HG03097 (cell line): Measurements from ENCODE around the gene TINCR.

Source experiments
- ATAC-seq: cut with Tn5 transposase; IDR thresholded peaks from one replicate; pipeline ENCODE4 v1.9.1; 2021; ENCODE audit not compliant: unreplicated experiment, low FRiP score

The TINCR gene

GRCh38 chr19:5590151-5590864, 22.6 kb upstream of the TINCR start:
- no peak for ATAC-seq

GRCh38 chr19:5588906-5589676, 21.3 kb upstream of the TINCR start:
- ATAC-seq = no peak

- ATAC-seq = no peak
Measured at GRCh38 chr19:5588441-5588840, 20.7 kb upstream of the TINCR start.

GRCh38 chr19:5587661-5588060, 19.9 kb upstream of the TINCR start:
- ATAC-seq = no peak

- no peak for ATAC-seq
Measured at GRCh38 chr19:5587071-5587455, 19.3 kb upstream of the TINCR start.

GRCh38 chr19:5586300-5587070, 18.7 kb upstream of the TINCR start:
- no peak for ATAC-seq

GRCh38 chr19:5585461-5586299, 17.9 kb upstream of the TINCR start:
- no peak for ATAC-seq

- ATAC-seq = no peak
Measured at GRCh38 chr19:5580161-5580571, 12.4 kb upstream of the TINCR start.

- ATAC-seq = no peak
Measured at GRCh38 chr19:5579697-5580096, 11.9 kb upstream of the TINCR start.

GRCh38 chr19:5579286-5579685, 11.5 kb upstream of the TINCR start:
- ATAC-seq = no peak

- no peak for ATAC-seq
Measured at GRCh38 chr19:5578097-5578846, 10.5 kb upstream of the TINCR start.

GRCh38 chr19:5575590-5575989, 7.8 kb upstream of the TINCR start:
- ATAC-seq = no peak

- no peak for ATAC-seq
Measured at GRCh38 chr19:5572556-5573286, 5.0 kb upstream of the TINCR start.

- no peak for ATAC-seq
Measured at GRCh38 chr19:5571777-5572176, 4.0 kb upstream of the TINCR start.

- no peak for ATAC-seq
Measured at GRCh38 chr19:5567970-5568407, 236 bp upstream of the TINCR start.

GRCh38 chr19:5564930-5565329, 2.8 kb downstream of the TINCR start:
- no peak for ATAC-seq

GRCh38 chr19:5563935-5564612, 3.7 kb downstream of the TINCR start:
- ATAC-seq = no peak

GRCh38 chr19:5563008-5563431, 4.7 kb downstream of the TINCR start:
- ATAC-seq = no peak
